HCT116 (cell line): ENCODE data around the gene KRTAP10-8. TPM values are rescaled to one million over a fixed set of nuclear protein-coding genes. Genes with fewer than 3 reads are reported as not detected.
"Not testable (repeated sequence)": the region's sequence is repeated elsewhere in the genome, so short reads cannot be mapped to it uniquely, and the experiment has no call there.

Experiments
- ATAC-seq: fragments of 200-7000 bp; cut with Tn5 transposase; 2 replicates; pipeline ENCODE4 v1.9.1; 2020; ENCODE audit warnings: mild to moderate bottlenecking, moderate library complexity
- BruUV-seq: library from RNA; stranded (reverse); fragments of 400-500 nt; replicated peaks from 2 replicates; lab custom pipeline; 2021; lab: Mats Ljungman, UMichigan
- CTCF ChIA-PET: fragments of 300-600 bp; sonication (Branson Sonifier 250); formaldehyde crosslinking; loops from one replicate; lab custom pipeline; 2021; ENCODE audit warnings: antibody characterized with exemption; lab: Charles Lee
- POLR2A ChIA-PET: fragments of 300-600, 350-600 bp; sonication (Branson Sonifier 250); formaldehyde crosslinking; loops from one replicate; lab custom pipeline; 2021; ENCODE audit warnings: antibody characterized with exemption; lab: Charles Lee
- RAD21 ChIA-PET, 2 experiments: fragments of 300-600 bp; sonication (Branson Sonifier 250); formaldehyde crosslinking; loops; one replicate each; lab custom pipeline; 2023; ENCODE audit warnings: low total read pairs in 2 of 2; ENCODE audit not compliant: uncharacterized antibody in 2 of 2, unreplicated experiment in 2 of 2, low non-redundant PET in 1 of 2; lab: Charles Lee
- DNase-seq: peaks from one replicate; pipeline ENCODE4 v3.0.0-alpha.2; 2010; ENCODE audit warnings: low read depth, low spot score
- H2AFZ ChIP-seq: fragments of 200-600 bp; shearing (Covaris generic), sonication (generic); 2 replicates; pipeline ENCODE4 v1.6.1; 2017; ENCODE audit warnings: low read depth, mixed run types, mixed read lengths, antibody characterized with exemption, low read length; ENCODE audit not compliant: poor library complexity, severe bottlenecking
- H3K27ac ChIP-seq: 2 replicates; pipeline ENCODE4 v1.5.1; 2012; ENCODE audit warnings: low read depth, low read length
- H3K27me3 ChIP-seq: fragments of 200-600 bp; sonication (generic); 2 replicates; pipeline ENCODE4 v1.6.1; 2016; ENCODE audit warnings: mixed run types, low read length, mixed read lengths; ENCODE audit not compliant: insufficient read depth
- H3K36me3 ChIP-seq, 2 experiments: fragments of 200-500 bp in 1 of 2; fragments of 200-600 bp in 1 of 2; sonication (Bioruptor generic) in 1 of 2; sonication (generic) in 1 of 2; 2 replicates each; pipeline versions ENCODE4 v1.5.1 to v1.6.1; 2014 to 2016; ENCODE audit warnings: low read length in 2 of 2, inconsistent platforms in 1 of 2, mixed read lengths in 1 of 2, mixed run types in 1 of 2; ENCODE audit not compliant: insufficient read depth in 2 of 2, control insufficient read depth in 1 of 2
- H3K4me1 ChIP-seq, 2 experiments: fragments of 200-600 bp in 1 of 2; sonication (generic) in 1 of 2; 2 replicates each; pipeline versions ENCODE4 v1.5.1 to v1.6.1; 2012 to 2017; ENCODE audit warnings: low read length in 2 of 2, inconsistent platforms in 1 of 2, mild to moderate bottlenecking in 1 of 2, mixed read lengths in 1 of 2, mixed run types in 1 of 2, moderate library complexity in 1 of 2; ENCODE audit not compliant: insufficient read depth in 2 of 2, control insufficient read depth in 1 of 2
- H3K4me2 ChIP-seq: fragments of 200-600 bp; sonication (generic); 2 replicates; pipeline ENCODE4 v1.6.1; 2017; ENCODE audit warnings: mixed run types, low read length, mixed read lengths
- H3K4me3 ChIP-seq, 2 experiments: fragments of 200-600 bp in 1 of 2; sonication (generic) in 1 of 2; replicated peaks in 1 of 2; 2 replicates each; pipeline ENCODE4 v1.5.1; 2011 to 2016; ENCODE audit warnings: low read length in 2 of 2, control low read depth in 1 of 2, low read depth in 1 of 2, mild to moderate bottlenecking in 1 of 2, mixed read lengths in 1 of 2, mixed run types in 1 of 2
- H3K79me2 ChIP-seq: fragments of 200-600 bp; sonication (generic); 2 replicates; pipeline ENCODE4 v1.6.1; 2017; ENCODE audit warnings: mild to moderate bottlenecking, mixed run types, low read length, moderate library complexity, mixed read lengths; ENCODE audit not compliant: insufficient read depth
- H3K9ac ChIP-seq: fragments of 200-600 bp; sonication (generic); 2 replicates; pipeline ENCODE4 v1.6.1; 2016; ENCODE audit warnings: low read length, mixed read lengths
- H3K9me2 ChIP-seq: fragments of 200-600 bp; sonication (generic), shearing (Covaris generic); 2 replicates; pipeline ENCODE4 v1.6.1; 2017; ENCODE audit warnings: mixed run types, mild to moderate bottlenecking, moderate library complexity; ENCODE audit not compliant: insufficient read depth
- H3K9me3 ChIP-seq, 2 experiments: fragments of 200-500 bp in 1 of 2; fragments of 200-600 bp in 1 of 2; sonication (Bioruptor generic) in 1 of 2; sonication (generic) in 1 of 2; 2 replicates each; pipeline ENCODE4 v1.6.1; 2014 to 2017; ENCODE audit warnings: low read length in 2 of 2, mixed read lengths in 2 of 2, inconsistent platforms in 1 of 2, low read depth in 1 of 2, mild to moderate bottlenecking in 1 of 2, mixed run types in 1 of 2, moderate library complexity in 1 of 2; ENCODE audit not compliant: control insufficient read depth in 1 of 2, insufficient read depth in 1 of 2
- H4K20me1 ChIP-seq: fragments of 200-600 bp; sonication (generic), shearing (Covaris generic); 2 replicates; pipeline ENCODE4 v1.6.1; 2017; ENCODE audit warnings: mixed run types, mild to moderate bottlenecking, moderate library complexity; ENCODE audit not compliant: insufficient read depth
- EGR1 ChIP-seq: IDR thresholded peaks from 2 replicates; pipeline ENCODE4 v1.6.1; 2012; ENCODE audit warnings: low read depth
- ELF1 ChIP-seq: IDR thresholded peaks from 2 replicates; pipeline ENCODE4 v1.6.1; 2012; ENCODE audit warnings: low read depth, borderline replicate concordance
- FOSL1 ChIP-seq: IDR thresholded peaks from 2 replicates; pipeline ENCODE4 v1.6.1; 2012; ENCODE audit warnings: low read depth
- RAD21 ChIP-seq: IDR thresholded peaks from 2 replicates; pipeline ENCODE4 v1.6.1; 2012; ENCODE audit warnings: low read depth, mild to moderate bottlenecking
- SIN3A ChIP-seq: IDR thresholded peaks from 2 replicates; pipeline ENCODE4 v1.6.1; 2012; ENCODE audit warnings: low read depth
- SRF ChIP-seq: IDR thresholded peaks from 2 replicates; pipeline ENCODE4 v1.6.1; 2012; ENCODE audit warnings: low read depth
- TCF7L2 ChIP-seq: IDR thresholded peaks from 2 replicates; pipeline ENCODE4 v1.7.0; 2011; ENCODE audit warnings: borderline replicate concordance, inconsistent platforms; ENCODE audit not compliant: insufficient read depth, insufficient read length; ENCODE audit errors: extremely low read depth
- YY1 ChIP-seq: IDR thresholded peaks from 2 replicates; pipeline ENCODE4 v1.6.1; 2011; ENCODE audit warnings: low read length, low read depth, moderate library complexity, mild to moderate bottlenecking; ENCODE audit not compliant: insufficient replicate concordance; ENCODE audit errors: extremely low read depth
- intact Hi-C: fragments of 100-400 bp; cut with micrococcal nuclease; formaldehyde crosslinking; loops from 2 replicates; pipeline ENCODE4 v1.10.0; 2022
- total RNA-seq: library from RNA; stranded (reverse); gene quantifications from one replicate; pipeline ENCODE4 v1.2.1, GENCODE V29; 2021; ENCODE audit not compliant: unreplicated experiment
- TF ChIP-seq, protein P1 (sequence below): IDR thresholded peaks from 2 replicates; pipeline ENCODE4 v1.6.1; 2012
- TF ChIP-seq, protein P2 (sequence below), 3 experiments: fragments of 200-600 bp in 1 of 3; sonication (generic) in 1 of 3; IDR thresholded peaks in 2 of 3; conservative IDR thresholded peaks in 1 of 3; 2 replicates each; pipeline ENCODE4 v1.5.1; 2012 to 2017; ENCODE audit warnings: low read depth in 2 of 3, low read length in 2 of 3, antibody characterized with exemption in 1 of 3, borderline replicate concordance in 1 of 3, control low read depth in 1 of 3, mild to moderate bottlenecking in 1 of 3, mixed read lengths in 1 of 3, mixed run types in 1 of 3, moderate library complexity in 1 of 3; ENCODE audit not compliant: insufficient read depth in 1 of 3

The KRTAP10-8 gene
- total RNA-seq, 1 experiment from 2014 or later: not detected

DNA sequence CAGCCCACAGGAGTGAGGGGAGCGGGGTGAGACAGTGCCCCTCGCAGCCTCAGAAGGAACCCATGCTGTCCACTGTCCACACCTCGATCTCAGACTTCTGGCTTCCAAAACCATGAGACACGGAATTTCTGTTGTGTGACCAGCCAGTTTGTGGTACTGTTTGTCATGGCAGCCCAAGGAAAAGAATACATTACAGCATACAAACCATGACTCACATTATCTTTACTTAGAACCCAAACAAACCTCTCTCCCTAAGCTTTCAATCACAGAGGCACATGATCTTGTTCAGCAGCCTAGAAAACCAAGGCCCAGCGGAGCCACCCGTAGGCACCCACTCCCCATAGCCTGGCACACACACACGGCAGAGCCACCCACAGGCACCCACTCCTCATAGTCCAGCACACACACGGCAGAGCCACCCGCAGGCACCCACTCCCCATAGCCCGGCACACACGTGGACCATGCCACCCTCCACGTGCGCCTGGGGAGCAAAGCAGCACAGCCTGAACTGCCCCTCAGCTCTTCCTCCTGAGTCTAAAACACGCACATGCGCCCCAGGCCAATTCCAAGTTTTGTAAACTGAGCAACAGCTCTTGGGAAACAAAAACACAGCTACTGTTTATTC, 38.8 kb upstream of the KRTAP10-8 start:
- H3K9ac ChIP-seq: no peak overlapping the region
- intact Hi-C loops: no loop called here
- no peak overlapping the region for H2AFZ ChIP-seq
- no peaks in the 10 kb centered on the region for H4K20me1 ChIP-seq
- ATAC-seq (no peak), DNase-seq (no peak)
- ChIA-PET POLR2A (no interaction called here), RAD21 (no interaction called here), CTCF (no interaction called here)
- BruUV-seq: no TSS peak
- H3K36me3 ChIP-seq: no peaks in the 10 kb centered on the region
- no peaks in the 10 kb centered on the region for H3K9me2 ChIP-seq
- H3K4me2 ChIP-seq: no peak overlapping the region
- TF ChIP-seq RAD21: no peak
- no peak for TF ChIP-seq EGR1
- no peak for TF ChIP-seq SIN3A
- no peak for TF ChIP-seq YY1
- TF ChIP-seq, protein P1, sequence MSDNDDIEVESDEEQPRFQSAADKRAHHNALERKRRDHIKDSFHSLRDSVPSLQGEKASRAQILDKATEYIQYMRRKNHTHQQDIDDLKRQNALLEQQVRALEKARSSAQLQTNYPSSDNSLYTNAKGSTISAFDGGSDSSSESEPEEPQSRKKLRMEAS: no peak
- TF ChIP-seq SRF: no peak
- no peak for TF ChIP-seq FOSL1
- no peak for TF ChIP-seq TCF7L2
- TF ChIP-seq, protein P2, sequence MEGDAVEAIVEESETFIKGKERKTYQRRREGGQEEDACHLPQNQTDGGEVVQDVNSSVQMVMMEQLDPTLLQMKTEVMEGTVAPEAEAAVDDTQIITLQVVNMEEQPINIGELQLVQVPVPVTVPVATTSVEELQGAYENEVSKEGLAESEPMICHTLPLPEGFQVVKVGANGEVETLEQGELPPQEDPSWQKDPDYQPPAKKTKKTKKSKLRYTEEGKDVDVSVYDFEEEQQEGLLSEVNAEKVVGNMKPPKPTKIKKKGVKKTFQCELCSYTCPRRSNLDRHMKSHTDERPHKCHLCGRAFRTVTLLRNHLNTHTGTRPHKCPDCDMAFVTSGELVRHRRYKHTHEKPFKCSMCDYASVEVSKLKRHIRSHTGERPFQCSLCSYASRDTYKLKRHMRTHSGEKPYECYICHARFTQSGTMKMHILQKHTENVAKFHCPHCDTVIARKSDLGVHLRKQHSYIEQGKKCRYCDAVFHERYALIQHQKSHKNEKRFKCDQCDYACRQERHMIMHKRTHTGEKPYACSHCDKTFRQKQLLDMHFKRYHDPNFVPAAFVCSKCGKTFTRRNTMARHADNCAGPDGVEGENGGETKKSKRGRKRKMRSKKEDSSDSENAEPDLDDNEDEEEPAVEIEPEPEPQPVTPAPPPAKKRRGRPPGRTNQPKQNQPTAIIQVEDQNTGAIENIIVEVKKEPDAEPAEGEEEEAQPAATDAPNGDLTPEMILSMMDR (IDR thresholded peaks at IDR 0.05 in 2 of 3, conservative IDR thresholded peaks at IDR 0.05 in 1 of 3; ENCODE audit: borderline replicate concordance in 1 of 3, insufficient read depth in 1 of 3, low read depth in 2 of 3, low read length in 2 of 3): no peak
- no peak for TF ChIP-seq ELF1
- H3K4me3 ChIP-seq: no peak overlapping the region
- H3K9me3 ChIP-seq: peaks cover 0 to 4% of the 10 kb centered on the region in 2 experiments; a peak in 2 of 4 replicates
- H3K4me1 ChIP-seq: peaks cover 0 to 3% of the 10 kb centered on the region in 2 experiments; a peak in 1 of 4 replicates
- H3K79me2 ChIP-seq: no peaks in the 10 kb centered on the region
- no peak overlapping the region for H3K27ac ChIP-seq
- H3K27me3 ChIP-seq: peaks cover 6% of the 10 kb centered on the region; the same call in 1 of the 2 replicates

DNA sequence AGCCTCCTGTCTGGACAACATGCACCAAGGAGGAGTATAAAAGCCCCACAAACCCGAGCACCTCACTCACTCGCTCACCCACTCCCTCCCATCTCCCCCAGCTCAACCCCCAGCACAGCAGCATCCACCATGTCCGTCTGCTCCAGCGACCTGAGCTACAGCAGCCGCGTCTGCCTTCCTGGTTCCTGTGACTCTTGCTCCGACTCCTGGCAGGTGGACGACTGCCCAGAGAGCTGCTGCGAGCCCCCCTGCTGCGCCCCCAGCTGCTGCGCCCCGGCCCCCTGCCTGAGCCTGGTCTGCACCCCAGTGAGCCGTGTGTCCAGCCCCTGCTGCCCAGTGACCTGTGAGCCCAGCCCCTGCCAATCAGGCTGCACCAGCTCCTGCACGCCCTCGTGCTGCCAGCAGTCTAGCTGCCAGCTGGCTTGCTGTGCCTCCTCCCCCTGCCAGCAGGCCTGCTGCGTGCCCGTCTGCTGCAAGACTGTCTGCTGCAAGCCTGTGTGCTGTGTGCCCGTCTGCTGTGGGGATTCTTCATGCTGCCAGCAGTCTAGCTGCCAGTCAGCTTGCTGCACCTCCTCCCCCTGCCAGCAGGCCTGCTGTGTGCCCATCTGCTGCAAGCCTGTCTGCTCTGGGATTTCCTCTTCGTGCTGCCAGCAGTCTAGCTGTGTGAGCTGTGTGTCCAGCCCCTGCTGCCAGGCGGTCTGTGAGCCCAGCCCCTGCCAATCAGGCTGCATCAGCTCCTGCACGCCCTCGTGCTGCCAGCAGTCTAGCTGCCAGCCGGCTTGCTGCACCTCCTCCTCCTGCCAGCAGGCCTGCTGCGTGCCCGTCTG, 38.0 kb upstream of the KRTAP10-8 start, which contains the start of gene KRTAP10-4:
TSS of gene KRTAP10-4 (plus strand) at position 100 of the 827 bp plus-strand sequence. CDS start at position 130, 30 bp downstream.
- BruUV-seq, H2AFZ ChIP-seq, H3K4me3 ChIP-seq, intact Hi-C loops, POLR2A ChIA-PET, H3K9ac ChIP-seq, RAD21 ChIA-PET, DNase-seq, H3K27me3 ChIP-seq, H3K36me3 ChIP-seq, ATAC-seq, H3K4me1 ChIP-seq, H3K79me2 ChIP-seq, H3K9me3 ChIP-seq, H3K9me2 ChIP-seq, H4K20me1 ChIP-seq, H3K27ac ChIP-seq, CTCF ChIA-PET: not testable (repeated sequence)
- peak within 1 kb of the TSS; percentile 23 for H3K4me2 ChIP-seq
